IPS-18c (cell line): ENCODE results near the gene RAD9B.
"Not testable (repeated sequence)": the region's sequence is repeated elsewhere in the genome, so short reads cannot be mapped to it uniquely, and the experiment has no call there.

ENCODE experiments used
- H3K4me3 ChIP-seq: 2 replicates; pipeline ENCODE4 v1.7.0; 2013; ENCODE audit warnings: low read depth, mild to moderate bottlenecking, low read length, moderate library complexity; ENCODE audit not compliant: insufficient read depth
- H3K9me3 ChIP-seq: one replicate; pipeline ENCODE4 v1.6.1; 2013; ENCODE audit warnings: mild to moderate bottlenecking, low read length, moderate library complexity; ENCODE audit not compliant: control insufficient read depth, insufficient read depth

The RAD9B gene

DNA sequence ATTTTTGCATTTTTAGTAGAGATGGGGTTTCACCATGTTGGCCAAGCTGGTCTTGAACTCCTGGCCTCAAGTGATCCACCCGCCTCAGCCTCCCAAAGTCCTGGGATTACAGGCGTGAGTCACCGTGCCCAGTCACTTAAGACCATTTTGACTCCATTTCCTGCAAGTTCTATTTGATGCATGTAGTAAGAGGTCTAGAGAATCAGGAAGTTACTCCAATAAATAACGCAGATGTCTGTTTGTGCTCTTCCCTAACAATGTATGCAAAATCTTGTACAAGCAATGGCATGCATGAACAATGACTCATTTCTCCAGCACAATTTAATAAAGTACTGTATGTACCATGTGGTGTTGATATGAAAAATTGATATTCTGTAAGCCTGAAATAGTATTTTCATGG lies 43.1 kb downstream of the RAD9B start:
- not testable (repeated sequence) for H3K4me3 ChIP-seq, H3K9me3 ChIP-seq

- Histone ChIP-seq H3K4me3 (no peak overlapping the region), H3K9me3 (no peaks in the 10 kb centered on the region)
Observed at GRCh38 chr12:110545812-110546211, 43.7 kb downstream of the RAD9B start.

GRCh38 chr12:110546339-110546738 lies 44.2 kb downstream of the RAD9B start:
- no peaks in the 10 kb centered on the region for H3K9me3 ChIP-seq
- H3K4me3 ChIP-seq, result no peak overlapping the region

GRCh38 chr12:110547090-110547489 lies 45.0 kb downstream of the RAD9B start:
- no peak overlapping the region for H3K4me3 ChIP-seq
- H3K9me3 ChIP-seq, result no peaks in the 10 kb centered on the region

GRCh38 chr12:110548678-110549077 lies 46.5 kb downstream of the RAD9B start:
- Histone ChIP-seq H3K4me3 (no peak overlapping the region), H3K9me3 (no peaks in the 10 kb centered on the region)

DNA sequence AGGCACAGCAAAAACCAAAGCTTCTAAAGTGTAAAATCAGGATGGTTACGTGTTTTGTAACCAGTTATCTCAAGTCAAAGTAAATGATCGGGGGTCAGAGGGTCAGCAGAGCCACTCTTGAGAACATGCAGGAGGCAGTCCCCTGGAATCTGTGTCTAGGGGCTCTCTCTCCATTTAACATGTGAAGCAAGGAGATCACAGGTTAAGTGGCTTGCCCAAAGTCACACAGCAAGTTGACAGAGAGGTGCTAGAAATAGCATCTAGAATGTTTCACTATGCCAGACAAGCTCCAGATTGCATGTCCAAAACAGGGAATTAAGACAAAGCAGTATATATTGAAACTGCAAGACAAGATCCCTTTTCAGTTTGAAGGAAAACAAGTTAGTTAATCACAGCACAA lies 47.6 kb downstream of the RAD9B start:
- Histone ChIP-seq H3K9me3 (no peaks in the 10 kb centered on the region), H3K4me3 (no peak overlapping the region)

GRCh38 chr12:110550981-110551380 lies 48.9 kb downstream of the RAD9B start:
- H3K9me3 ChIP-seq, result no peaks in the 10 kb centered on the region
- H3K4me3 ChIP-seq, result no peak overlapping the region
